GM21737 (cell line): ENCODE measurements around the gene EIF3L.
"Not testable (repeated sequence)": the region's sequence is repeated elsewhere in the genome, so short reads cannot be mapped to it uniquely, and the experiment has no call there.

Experiments
- ATAC-seq: cut with Tn5 transposase; IDR thresholded peaks from one replicate; pipeline ENCODE4 v1.9.1; 2021; ENCODE audit warnings: mild to moderate bottlenecking, moderate library complexity; ENCODE audit not compliant: unreplicated experiment

The EIF3L gene

GRCh38 chr22:37849089-37849751 is at the start of gene EIF3L:
TSS of gene EIF3L (plus strand) at chr22:37849419. CDS start at chr22:37849450, 31 bp downstream.
- ATAC-seq = peak; percentile 59

DNA sequence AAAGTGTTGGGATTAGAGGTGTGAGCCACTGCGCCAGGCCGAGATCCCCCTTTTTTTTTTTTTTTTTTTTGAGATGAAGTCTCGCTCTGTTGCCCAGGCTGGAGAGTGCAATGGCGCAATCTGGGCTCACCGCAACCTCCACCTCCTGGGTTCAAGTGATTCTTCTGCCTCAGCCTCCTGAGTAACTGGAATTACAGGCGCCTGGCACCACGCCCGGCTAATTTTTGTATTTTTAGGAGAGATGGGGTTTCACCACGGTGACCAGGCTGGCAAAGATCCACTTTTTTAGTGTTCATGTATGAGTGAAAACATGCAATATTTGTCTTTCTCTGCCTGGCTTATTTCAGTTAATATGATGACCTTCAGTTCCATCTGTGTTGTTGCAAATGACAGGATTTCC is 49.2 kb upstream of the EIF3L start:
- not testable (repeated sequence) for ATAC-seq

GRCh38 chr22:37801946-37802309 is 47.3 kb upstream of the EIF3L start:
- ATAC-seq = no peak

DNA sequence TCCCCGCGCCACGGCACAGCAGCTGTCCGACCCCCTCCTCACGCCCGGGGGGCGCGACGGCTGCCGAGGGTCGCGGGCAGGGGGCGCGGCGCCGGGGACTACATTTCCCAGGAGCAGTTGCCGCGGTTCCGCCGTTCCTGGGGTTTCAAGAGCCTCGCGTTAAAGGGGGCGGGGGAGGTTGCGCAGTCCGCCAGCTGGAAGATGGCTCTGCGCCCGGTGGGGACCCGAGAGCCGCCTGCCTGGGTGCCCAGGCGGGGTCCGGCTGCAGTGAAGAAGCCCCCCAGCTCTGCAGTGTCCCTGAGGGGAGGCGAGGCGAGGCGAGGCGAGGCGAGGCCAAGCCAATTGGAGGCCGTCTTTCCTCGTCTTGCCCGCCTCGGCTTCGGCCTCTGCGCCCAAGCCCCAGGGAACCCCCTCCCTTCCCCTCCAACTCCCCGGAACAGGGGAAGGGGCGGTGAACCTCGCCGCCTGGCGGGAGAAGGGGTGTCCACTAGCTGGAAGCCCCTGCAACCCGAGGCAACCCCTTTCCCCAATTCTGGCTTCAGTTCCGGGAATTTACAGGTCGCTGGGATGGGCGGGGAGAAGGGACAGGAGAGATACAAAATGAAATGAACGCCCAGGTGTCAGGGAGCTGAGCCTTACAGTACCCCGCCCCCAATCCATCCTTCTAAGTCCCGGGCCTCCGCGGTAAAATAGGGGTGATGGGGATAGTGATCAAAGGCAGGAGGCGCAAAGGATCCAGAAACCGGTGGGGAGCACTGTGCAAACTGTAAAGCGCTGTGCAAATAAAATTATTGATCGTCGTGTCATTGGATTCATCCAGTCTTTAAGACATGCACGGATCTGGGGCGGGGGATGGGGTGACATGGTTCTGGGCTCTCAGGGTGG is 46.7 kb upstream of the EIF3L start:
- ATAC-seq = no peak

GRCh38 chr22:37803195-37803638 is 46.0 kb upstream of the EIF3L start:
- no peak for ATAC-seq

- no peak for ATAC-seq
These were observed 45.4 kb upstream of the EIF3L start for GRCh38 chr22:37803639-37804351.

- no peak for ATAC-seq
These were observed 44.8 kb upstream of the EIF3L start for GRCh38 chr22:37804352-37804880.

DNA sequence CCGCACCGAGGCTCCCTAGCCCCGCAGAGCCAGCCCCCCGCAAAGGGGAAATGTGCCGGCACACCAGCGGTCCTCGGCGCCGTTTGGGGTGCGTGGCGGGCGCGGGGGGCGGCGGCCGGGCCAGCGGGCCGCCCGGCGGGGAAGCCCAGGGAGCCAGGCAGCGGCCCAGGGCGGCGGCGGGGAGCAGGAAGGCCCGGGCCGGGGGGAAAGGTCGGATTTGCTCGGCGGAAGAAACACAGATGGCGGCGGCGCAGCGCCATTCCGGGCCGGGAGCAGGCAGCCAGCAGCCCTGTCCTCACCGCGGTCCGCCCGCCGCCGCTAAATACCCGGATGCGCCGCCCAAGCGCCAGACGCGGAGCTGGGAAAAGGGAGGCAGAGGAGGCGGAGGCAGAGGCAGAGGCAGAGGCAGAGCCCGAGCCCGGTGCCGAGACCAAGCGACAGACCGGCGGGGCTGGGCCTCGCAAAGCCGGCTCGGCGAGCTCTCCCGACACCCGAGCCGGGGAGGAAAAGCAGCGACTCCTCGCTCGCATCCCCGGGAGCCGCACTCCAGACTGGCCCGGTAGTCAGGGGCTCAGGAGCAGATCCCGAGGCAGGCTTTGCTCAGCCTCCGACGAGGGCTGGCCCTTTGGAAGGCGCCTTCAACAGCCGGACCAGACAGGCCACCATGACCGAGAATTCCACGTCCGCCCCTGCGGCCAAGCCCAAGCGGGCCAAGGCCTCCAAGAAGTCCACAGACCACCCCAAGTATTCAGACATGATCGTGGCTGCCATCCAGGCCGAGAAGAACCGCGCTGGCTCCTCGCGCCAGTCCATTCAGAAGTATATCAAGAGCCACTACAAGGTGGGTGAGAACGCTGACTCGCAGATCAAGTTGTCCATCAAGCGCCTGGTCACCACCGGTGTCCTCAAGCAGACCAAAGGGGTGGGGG is 44.1 kb upstream of the EIF3L start:
- no peak for ATAC-seq

- ATAC-seq = no peak
These were observed 43.4 kb upstream of the EIF3L start for GRCh38 chr22:37805810-37806277.

- no peak for ATAC-seq
These were observed 42.5 kb upstream of the EIF3L start for GRCh38 chr22:37806409-37807333.

GRCh38 chr22:37807410-37808293 is 41.6 kb upstream of the EIF3L start, which contains the start of gene GCAT:
TSS of gene GCAT (plus strand) at chr22:37807934. CDS start at chr22:37807968, 34 bp downstream.
- ATAC-seq = peak; percentile 90

DNA sequence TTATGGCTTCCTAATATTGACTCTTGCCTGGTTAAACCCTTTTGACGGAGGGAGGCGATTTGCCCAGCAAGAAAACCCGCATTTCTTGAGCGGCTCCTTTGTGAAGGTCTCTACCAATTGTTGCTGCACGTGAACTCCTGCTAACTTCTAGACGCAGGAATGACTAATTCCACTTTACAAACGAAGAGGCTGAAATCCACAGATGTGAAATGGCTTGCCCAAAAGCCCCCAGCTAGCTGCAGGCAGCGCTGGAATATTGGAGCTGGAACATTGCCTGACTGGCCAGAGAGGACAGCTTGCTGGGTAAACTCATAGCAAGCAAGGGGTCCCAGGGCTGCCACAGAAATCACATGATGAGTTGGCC is 40.9 kb upstream of the EIF3L start:
- ATAC-seq = no peak

DNA sequence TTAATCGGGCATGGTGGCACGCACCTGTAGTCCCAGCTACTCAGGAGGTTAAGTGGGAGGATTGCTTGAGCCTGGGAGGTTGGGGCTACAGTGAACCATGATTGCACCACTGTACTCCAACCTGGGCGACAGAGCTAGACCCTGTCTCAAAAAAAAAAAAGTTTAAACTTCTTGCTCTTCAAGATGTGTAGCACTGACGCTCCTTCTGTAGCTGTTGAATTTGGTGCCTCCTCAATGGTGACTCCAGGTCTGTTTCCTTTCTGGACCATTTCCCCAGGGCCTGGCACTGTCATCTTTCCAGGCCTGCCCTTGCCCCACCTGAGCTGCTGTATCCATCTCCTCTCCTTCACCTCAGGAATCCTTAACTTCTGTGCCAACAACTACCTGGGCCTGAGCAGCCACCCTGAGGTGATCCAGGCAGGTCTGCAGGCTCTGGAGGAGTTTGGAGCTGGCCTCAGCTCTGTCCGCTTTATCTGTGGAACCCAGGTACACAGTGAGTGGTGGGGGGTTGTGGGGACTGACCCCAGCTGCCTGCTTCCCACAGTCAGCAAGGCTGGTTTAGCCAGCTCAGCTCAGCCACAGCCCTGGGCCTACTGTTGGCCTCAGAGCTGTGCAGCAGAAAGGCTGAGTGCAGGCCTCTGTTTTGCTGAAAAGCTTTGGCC is 39.4 kb upstream of the EIF3L start:
- ATAC-seq = no peak

GRCh38 chr22:37811867-37812266 is 37.4 kb upstream of the EIF3L start:
- no peak for ATAC-seq

DNA sequence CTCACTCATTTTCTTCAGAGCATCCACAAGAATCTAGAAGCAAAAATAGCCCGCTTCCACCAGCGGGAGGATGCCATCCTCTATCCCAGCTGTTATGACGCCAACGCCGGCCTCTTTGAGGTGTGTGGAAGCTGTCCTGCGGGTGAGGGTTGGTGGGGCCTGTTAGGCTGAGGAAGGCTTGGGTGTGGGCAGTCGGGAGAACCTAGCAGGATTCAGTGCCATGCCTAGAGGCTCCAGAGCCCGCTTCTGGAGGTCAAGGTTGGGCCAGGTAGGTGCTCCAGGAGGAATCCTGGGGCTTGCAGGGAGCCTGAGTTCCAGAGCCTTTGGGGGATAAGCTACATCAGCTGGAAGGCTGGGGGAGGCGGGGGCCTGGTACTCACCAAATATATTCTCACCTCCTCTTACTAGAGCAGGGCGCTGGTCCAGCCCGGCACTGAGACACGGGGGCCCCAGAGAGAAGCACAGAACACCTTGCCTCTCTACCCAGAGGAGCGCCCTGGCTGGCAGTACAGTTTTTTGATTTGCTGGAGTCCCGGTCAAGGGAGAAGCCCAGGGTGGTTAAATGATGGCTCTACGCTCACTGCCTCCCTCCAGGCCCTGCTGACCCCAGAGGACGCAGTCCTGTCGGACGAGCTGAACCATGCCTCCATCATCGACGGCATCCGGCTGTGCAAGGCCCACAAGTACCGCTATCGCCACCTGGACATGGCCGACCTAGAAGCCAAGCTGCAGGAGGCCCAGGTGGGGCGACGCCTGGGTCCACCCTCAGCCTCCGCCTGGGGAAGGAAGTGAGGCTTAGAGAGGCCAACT is 36.1 kb upstream of the EIF3L start:
- ATAC-seq = no peak

DNA sequence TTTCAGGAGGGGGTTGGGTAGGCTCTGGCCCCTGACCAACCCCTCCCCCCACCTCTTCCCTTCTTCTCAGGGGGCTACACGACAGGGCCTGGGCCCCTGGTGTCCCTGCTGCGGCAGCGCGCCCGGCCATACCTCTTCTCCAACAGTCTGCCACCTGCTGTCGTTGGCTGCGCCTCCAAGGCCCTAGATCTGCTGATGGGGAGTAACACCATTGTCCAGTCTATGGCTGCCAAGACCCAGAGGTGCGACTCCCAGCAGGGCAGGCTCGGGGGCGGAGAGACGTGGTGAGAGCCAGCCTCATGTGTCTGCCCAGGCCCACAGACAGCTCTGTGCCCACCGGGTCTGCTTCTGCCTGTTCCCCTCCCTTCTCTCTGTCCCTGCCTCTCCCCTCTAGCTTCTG is 33.6 kb upstream of the EIF3L start:
- ATAC-seq = no peak
